Activated naive CD4-positive, alpha-beta T cell (primary cell): ENCODE data around the gene CNTD1.
"Not testable (repeated sequence)": the region's sequence is repeated elsewhere in the genome, so short reads cannot be mapped to it uniquely, and the experiment has no call there.

ENCODE experiments used
- DNase-seq, 4 experiments: peaks; one replicate each; lab custom pipeline; 2025; lab: John Stamatoyannopoulos, UW

CNTD1 gene

GRCh38 chr17:42846594-42847280, 48.1 kb downstream of the CNTD1 start:
- no peak for DNase-seq

DNA sequence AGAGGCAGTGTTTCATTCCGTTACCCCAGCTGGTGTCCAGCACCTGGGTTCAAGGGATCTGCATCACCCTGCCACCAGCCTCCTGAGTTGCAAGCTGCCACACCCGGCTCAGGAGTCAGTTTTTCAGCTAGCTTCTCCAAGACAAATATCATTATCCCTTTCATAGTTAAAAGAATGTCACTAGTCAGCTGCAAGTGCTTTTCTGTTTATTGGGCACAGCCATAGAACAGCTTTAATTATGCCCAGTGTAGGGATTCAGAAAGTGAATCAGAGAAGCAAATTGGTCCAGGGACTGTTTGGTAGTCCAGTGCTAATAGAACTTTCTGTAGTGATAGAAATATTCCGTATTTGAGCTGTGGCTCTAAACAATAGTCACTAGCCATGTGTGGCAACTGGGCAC, 49.4 kb downstream of the CNTD1 start:
- DNase-seq, result no peak

- DNase-seq, result no peak
These were observed 50.4 kb downstream of the CNTD1 start for GRCh38 chr17:42849031-42849430.

- DNase-seq, result no peak
These were observed 51.0 kb downstream of the CNTD1 start for GRCh38 chr17:42849451-42850181.

DNA sequence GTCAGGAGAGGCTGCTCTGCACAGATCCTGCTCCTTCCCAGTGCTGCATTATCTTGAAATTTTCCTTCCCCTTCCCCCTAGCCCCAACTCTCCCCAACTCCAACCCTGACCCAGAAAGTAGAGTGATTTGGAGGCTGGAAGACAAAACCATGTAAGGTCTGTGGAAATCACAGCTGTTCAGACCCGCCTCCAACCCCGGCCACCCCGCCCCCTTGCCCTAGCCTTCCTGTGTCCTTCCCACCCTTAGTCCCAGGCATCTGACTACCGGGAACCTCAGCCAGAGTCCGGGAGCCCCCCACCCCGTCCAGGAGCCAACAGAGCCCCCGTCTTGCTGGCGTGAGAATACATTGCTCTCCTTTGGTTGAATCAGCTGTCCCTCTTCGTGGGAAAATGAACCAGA, 52.3 kb downstream of the CNTD1 start, which contains the start of gene AOC3:
TSS of gene AOC3 (plus strand) at position 246 of the 400 bp plus-strand sequence. CDS start at position 391, 145 bp downstream.
- DNase-seq, result no peak

GRCh38 chr17:42851371-42852240, 52.9 kb downstream of the CNTD1 start:
- not testable (repeated sequence) for DNase-seq

DNA sequence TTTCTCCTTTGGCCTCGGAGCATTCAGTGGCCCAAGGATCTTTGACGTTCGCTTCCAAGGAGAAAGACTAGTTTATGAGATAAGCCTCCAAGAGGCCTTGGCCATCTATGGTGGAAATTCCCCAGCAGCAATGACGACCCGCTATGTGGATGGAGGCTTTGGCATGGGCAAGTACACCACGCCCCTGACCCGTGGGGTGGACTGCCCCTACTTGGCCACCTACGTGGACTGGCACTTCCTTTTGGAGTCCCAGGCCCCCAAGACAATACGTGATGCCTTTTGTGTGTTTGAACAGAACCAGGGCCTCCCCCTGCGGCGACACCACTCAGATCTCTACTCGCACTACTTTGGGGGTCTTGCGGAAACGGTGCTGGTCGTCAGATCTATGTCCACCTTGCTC, 53.7 kb downstream of the CNTD1 start:
- no peak for DNase-seq

- DNase-seq, result no peak
These were observed 54.3 kb downstream of the CNTD1 start for GRCh38 chr17:42853004-42853403.

GRCh38 chr17:42853597-42853967, 54.9 kb downstream of the CNTD1 start:
- DNase-seq, result no peak

GRCh38 chr17:42853968-42854790, 55.5 kb downstream of the CNTD1 start:
- no peak for DNase-seq

DNA sequence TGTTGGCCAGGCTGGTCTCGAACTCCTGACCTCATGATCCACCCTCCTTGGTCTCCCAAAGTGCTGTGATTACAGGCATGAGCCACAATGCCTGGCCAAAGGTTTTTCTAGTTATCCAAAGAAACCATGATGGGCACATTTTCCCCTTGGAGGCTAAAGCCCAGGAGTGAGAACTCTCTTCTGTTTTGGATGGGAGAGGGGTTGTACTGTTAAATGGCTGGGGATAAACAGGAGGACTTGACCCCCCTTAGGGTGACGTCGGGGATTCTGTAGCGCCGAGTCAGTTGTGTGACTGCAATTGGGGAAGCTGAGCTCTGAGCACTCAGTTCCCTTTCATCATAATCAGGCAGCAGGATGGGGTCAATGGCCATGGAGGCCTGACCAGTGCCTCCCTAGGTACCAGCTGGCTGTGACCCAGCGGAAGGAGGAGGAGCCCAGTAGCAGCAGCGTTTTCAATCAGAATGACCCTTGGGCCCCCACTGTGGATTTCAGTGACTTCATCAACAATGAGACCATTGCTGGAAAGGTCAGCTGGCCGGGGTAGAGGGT, 56.5 kb downstream of the CNTD1 start:
- DNase-seq, result no peak

DNA sequence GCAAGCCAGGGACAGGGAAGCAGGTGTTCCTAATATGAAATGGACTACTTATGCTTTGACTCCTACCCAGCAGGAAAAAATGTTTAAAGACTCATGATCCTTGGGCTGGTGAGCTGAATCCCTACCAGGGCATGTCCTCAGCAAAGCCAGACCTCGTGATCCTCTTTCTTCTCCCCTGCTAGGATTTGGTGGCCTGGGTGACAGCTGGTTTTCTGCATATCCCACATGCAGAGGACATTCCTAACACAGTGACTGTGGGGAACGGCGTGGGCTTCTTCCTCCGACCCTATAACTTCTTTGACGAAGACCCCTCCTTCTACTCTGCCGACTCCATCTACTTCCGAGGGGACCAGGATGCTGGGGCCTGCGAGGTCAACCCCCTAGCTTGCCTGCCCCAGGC, 57.4 kb downstream of the CNTD1 start:
- not testable (repeated sequence) for DNase-seq

DNA sequence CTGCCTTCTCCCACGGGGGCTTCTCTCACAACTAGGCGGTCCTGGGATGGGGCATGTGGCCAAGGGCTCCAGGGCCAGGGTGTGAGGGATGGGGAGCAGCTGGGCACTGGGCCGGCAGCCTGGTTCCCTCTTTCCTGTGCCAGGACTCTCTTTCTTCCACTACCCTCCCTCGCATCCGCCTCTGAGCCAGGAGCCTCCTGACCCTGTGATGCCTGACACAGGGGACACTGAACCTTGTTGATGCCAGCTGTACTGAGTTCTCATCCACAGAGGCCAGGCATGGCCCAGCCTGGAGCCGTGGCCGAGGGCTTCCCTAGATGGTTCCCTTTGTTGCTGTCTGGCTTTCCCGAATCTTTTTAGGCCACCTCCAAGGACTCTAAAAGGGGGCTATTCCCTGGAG, 57.9 kb downstream of the CNTD1 start:
- DNase-seq, result not testable (repeated sequence)

DNA sequence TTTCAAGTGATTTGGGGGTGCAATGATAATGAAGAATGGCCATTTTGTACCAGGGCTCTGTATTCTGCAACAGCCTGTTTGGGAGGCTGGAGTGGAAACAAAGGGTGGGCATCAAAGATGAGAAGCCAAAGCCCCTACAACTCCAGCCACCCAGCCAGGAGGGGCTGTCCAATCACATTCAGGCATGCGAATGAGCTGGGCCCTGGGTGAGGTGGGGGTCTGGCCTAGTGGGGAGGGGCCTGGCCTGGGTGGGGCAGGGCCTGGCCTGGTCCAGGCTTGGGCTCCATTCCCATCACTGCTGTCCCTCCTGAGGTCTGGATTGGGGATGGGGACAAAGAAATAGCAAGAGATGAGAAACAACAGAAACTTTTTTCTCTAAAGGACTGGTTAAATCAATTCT, 58.7 kb downstream of the CNTD1 start:
- no peak for DNase-seq
